IMR-90 (cell line): ENCODE results near the gene MRPS34. TPM values are rescaled to one million over a fixed set of nuclear protein-coding genes. Genes with fewer than 3 reads are reported as not detected.

Experiments
- ATAC-seq: fragments of 200-7000 bp; cut with Tn5 transposase; 2 replicates; pipeline ENCODE4 v1.9.1; 2020; ENCODE audit warnings: low read depth, mild to moderate bottlenecking, moderate library complexity
- BruUV-seq: library from RNA; stranded (reverse); fragments of 400-500 nt; replicated peaks from 2 replicates; lab custom pipeline; 2021; lab: Mats Ljungman, UMichigan
- CTCF ChIA-PET: fragments of 300-600 bp; formaldehyde crosslinking; extraction: SDS; loops from one replicate; lab custom pipeline; 2021; ENCODE audit warnings: antibody characterized with exemption; lab: Yijun Ruan, JAX
- POLR2A ChIA-PET: fragments of 300-600 bp; sonication (Branson Sonifier 250); formaldehyde crosslinking; loops from one replicate; lab custom pipeline; 2022; ENCODE audit warnings: antibody characterized with exemption; ENCODE audit not compliant: unreplicated experiment; lab: Charles Lee
- DNase-seq: peaks from one replicate; pipeline ENCODE4 v3.0.0; 2013
- H2AFZ ChIP-seq: replicated peaks from 2 replicates; pipeline ENCODE3; 2013; ENCODE audit warnings: low read length, mild to moderate bottlenecking; ENCODE audit not compliant: poor library complexity
- H2AK5ac ChIP-seq: 2 replicates; pipeline ENCODE4 v1.6.1; 2013; ENCODE audit warnings: low read depth, low read length, inconsistent platforms
- H2AK9ac ChIP-seq: replicated peaks from 2 replicates; pipeline ENCODE3; 2013; ENCODE audit warnings: mild to moderate bottlenecking, low read depth, low read length, moderate library complexity; ENCODE audit not compliant: poor library complexity
- H2BK120ac ChIP-seq: 2 replicates; pipeline ENCODE4 v1.6.1; 2013; ENCODE audit warnings: low read depth, low read length, inconsistent platforms
- H2BK15ac ChIP-seq: 3 replicates; pipeline ENCODE4 v1.6.1; 2013; ENCODE audit warnings: low read depth, low read length, inconsistent platforms
- H2BK20ac ChIP-seq: 2 replicates; pipeline ENCODE4 v1.6.1; 2013; ENCODE audit warnings: low read depth, mild to moderate bottlenecking, inconsistent platforms, low read length, moderate library complexity
- H2BK5ac ChIP-seq: 2 replicates; pipeline ENCODE4 v1.6.1; 2013; ENCODE audit warnings: mild to moderate bottlenecking, low read depth, low read length, inconsistent platforms; ENCODE audit not compliant: poor library complexity, severe bottlenecking
- H3K14ac ChIP-seq: replicated peaks from 2 replicates; pipeline ENCODE4 v1.6.1; 2013; ENCODE audit warnings: low read depth, low read length, inconsistent platforms
- H3K18ac ChIP-seq: 2 replicates; pipeline ENCODE4 v1.6.1; 2013; ENCODE audit warnings: low read depth, low read length, control low read depth
- H3K23ac ChIP-seq: 2 replicates; pipeline ENCODE4 v1.6.1; 2013; ENCODE audit warnings: low read depth, low read length, inconsistent platforms
- H3K27ac ChIP-seq: 2 replicates; pipeline ENCODE4 v1.5.1; 2013; ENCODE audit warnings: mild to moderate bottlenecking, control low read depth, low read length; ENCODE audit not compliant: insufficient read depth
- H3K27me3 ChIP-seq: 2 replicates; pipeline ENCODE4 v1.6.1; 2013; ENCODE audit warnings: low read length; ENCODE audit not compliant: control insufficient read depth, insufficient read depth
- H3K36me3 ChIP-seq: 2 replicates; pipeline ENCODE4 v1.6.1; 2013; ENCODE audit warnings: low read length, mixed read lengths; ENCODE audit not compliant: control insufficient read depth, insufficient read depth
- H3K4ac ChIP-seq: 2 replicates; pipeline ENCODE4 v1.6.1; 2013; ENCODE audit warnings: low read depth, low read length, inconsistent platforms
- H3K4me1 ChIP-seq: 2 replicates; pipeline ENCODE4 v1.6.1; 2013; ENCODE audit warnings: low read length, mixed read lengths; ENCODE audit not compliant: control insufficient read depth, insufficient read depth
- H3K4me2 ChIP-seq: 2 replicates; pipeline ENCODE4 v1.6.1; 2013; ENCODE audit warnings: low read depth, mild to moderate bottlenecking, control low read depth, low read length, moderate library complexity
- H3K4me3 ChIP-seq: 2 replicates; pipeline ENCODE4 v1.5.1; 2013; ENCODE audit warnings: low read depth, mild to moderate bottlenecking, control low read depth, low read length, moderate library complexity; ENCODE audit not compliant: insufficient read depth
- H3K56ac ChIP-seq: 2 replicates; pipeline ENCODE4 v1.6.1; 2013; ENCODE audit warnings: low read length, inconsistent platforms; ENCODE audit not compliant: insufficient read depth; ENCODE audit errors: extremely low read depth
- H3K79me1 ChIP-seq, 2 experiments: 2 replicates each; pipeline ENCODE4 v1.6.1; 2013; ENCODE audit warnings: low read length in 2 of 2, inconsistent platforms in 1 of 2, low read depth in 1 of 2
- H3K9ac ChIP-seq: 2 replicates; pipeline ENCODE4 v1.6.1; 2013; ENCODE audit warnings: low read depth, low read length, control low read depth
- H3K9me1 ChIP-seq: 2 replicates; pipeline ENCODE4 v1.6.1; 2013; ENCODE audit warnings: low read length, inconsistent platforms; ENCODE audit not compliant: insufficient read depth
- H3K9me3 ChIP-seq: 2 replicates; pipeline ENCODE4 v1.6.1; 2013; ENCODE audit warnings: low read length; ENCODE audit not compliant: control insufficient read depth, insufficient read depth
- H4K20me1 ChIP-seq: 2 replicates; pipeline ENCODE4 v1.6.1; 2013; ENCODE audit warnings: low read length, inconsistent platforms; ENCODE audit not compliant: insufficient read depth
- H4K5ac ChIP-seq: 2 replicates; pipeline ENCODE4 v1.6.1; 2013; ENCODE audit warnings: mild to moderate bottlenecking, low read depth, low read length, control low read depth
- H4K8ac ChIP-seq, 2 experiments: 2 replicates each; pipeline ENCODE4 v1.6.1; 2013; ENCODE audit warnings: low read depth in 2 of 2, low read length in 2 of 2, control low read depth in 1 of 2, inconsistent platforms in 1 of 2
- H4K91ac ChIP-seq: 2 replicates; pipeline ENCODE4 v1.6.1; 2013; ENCODE audit warnings: low read depth, low read length, inconsistent platforms; ENCODE audit not compliant: insufficient read depth
- CHD1 ChIP-seq: IDR thresholded peaks from 2 replicates; pipeline ENCODE4 v1.6.1; 2012; ENCODE audit warnings: low read depth, low read length, improper control_type of control experiment
- CTCF ChIP-seq: conservative IDR thresholded peaks from 2 replicates; pipeline ENCODE4 v1.5.1; 2012; ENCODE audit warnings: mild to moderate bottlenecking, low read depth, low read length, improper control_type of control experiment
- WGBS, 2 experiments: methylation state at CpG; one replicate each; pipeline versions ENCODE4 v1.1.5 to v1.1.7; 2013; ENCODE audit warnings: missing lambda C conversion rate in 2 of 2; ENCODE audit not compliant: insufficient read length in 1 of 2; ENCODE audit errors: extremely low coverage in 2 of 2; 5-methylcytosine and 5-hydroxymethylcytosine counted together
- dilution Hi-C: fragments of 300-500 bp; cut with HindIII; formaldehyde crosslinking; loops from one replicate; pipeline ENCODE4 v1.14.3; 2018; ENCODE audit warnings: low sequenced_read_pairs; ENCODE audit not compliant: unreplicated experiment
- in situ Hi-C: fragments of 300-500 bp; cut with MboI; formaldehyde crosslinking; loops from 3 replicates; pipeline ENCODE4 v1.14.3; 2019; ENCODE audit warnings: low sequenced_read_pairs, inconsistent platforms, mixed read lengths
- intact Hi-C: fragments of 100-400 bp; cut with micrococcal nuclease; formaldehyde crosslinking; loops from 2 replicates; pipeline ENCODE4 v1.10.0; 2022
- polyA plus RNA-seq, 3 experiments: library from polyadenylated mRNA; depleted of rRNA; stranded (reverse); fragments of >200 nt; gene quantifications; 2 replicates each; pipeline ENCODE4 v1.2.3, GENCODE V29; 2012; ENCODE audit warnings: low replicate concordance in 1 of 3
- total RNA-seq: library from RNA; depleted of rRNA; stranded (reverse); fragments of >200 nt; gene quantifications from 2 replicates; pipeline ENCODE4 v1.2.3, GENCODE V29; 2012

The MRPS34 gene
- total and polyA plus RNA-seq, 2 of the 4 experiments (the other 2 are of a cell fraction), result 68.5 to 80.4 TPM

- POLR2A ChIA-PET, result no interaction called here
- H2BK20ac ChIP-seq, result no peak overlapping the region
- H2BK5ac ChIP-seq, result no peak overlapping the region
- peak overlapping the region; percentile 49 for H2AFZ ChIP-seq
- H3K4me2 ChIP-seq, result no peak overlapping the region
- H3K9me1 ChIP-seq, result peaks cover 5% of the 10 kb centered on the region; the same call in 1 of the 2 replicates
- intact Hi-C loops (no loop called here), in situ Hi-C loops (no loop called here), dilution Hi-C loops (no loop called here)
- no peak overlapping the region for H3K23ac ChIP-seq
- H3K4me3 ChIP-seq, result no peak overlapping the region
- ATAC-seq, result no peak
- no peaks in the 10 kb centered on the region for H3K9me3 ChIP-seq
- 82% methylated on average over 6 of the region's 28 CpGs; no CpG with 5 or more reads in 1 of the 2 experiments for WGBS, 2 experiments
- no peak overlapping the region for H2BK15ac ChIP-seq
- no peak overlapping the region for H2AK5ac ChIP-seq
- peaks cover 33% of the 10 kb centered on the region for H3K36me3 ChIP-seq
- no peak overlapping the region for H2AK9ac ChIP-seq
- no peak overlapping the region for H2BK120ac ChIP-seq
- H3K14ac ChIP-seq, result no peak overlapping the region
- CTCF ChIA-PET, result no interaction called here
- peaks cover 21% of the 10 kb centered on the region for H4K20me1 ChIP-seq
- no peak for TF ChIP-seq CHD1
- TF ChIP-seq CTCF, result no peak
- peaks cover 14% of the 10 kb centered on the region for H3K4me1 ChIP-seq
- BruUV-seq, result no TSS peak
- no peak overlapping the region for H3K4ac ChIP-seq
- DNase-seq, result no peak
- H3K18ac ChIP-seq, result no peak overlapping the region
- H3K27me3 ChIP-seq, result no peaks in the 10 kb centered on the region
- no peak overlapping the region for H4K91ac ChIP-seq
- H3K9ac ChIP-seq, result no peak overlapping the region
- H4K8ac ChIP-seq, result no peak overlapping the region
- no peak overlapping the region for H3K27ac ChIP-seq
- H3K79me1 ChIP-seq, result peaks cover 17 to 61% of the 10 kb centered on the region in 2 experiments
- H3K56ac ChIP-seq, result no peak overlapping the region
- H4K5ac ChIP-seq, result no peak overlapping the region
These were observed 3.1 kb upstream of the MRPS34 start for GRCh38 chr16:1775846-1776671.
